Heart left ventricle (tissue), 13 donors: ENCODE measurements around the gene GPX5.

ENCODE experiments used
- POLR2A ChIP-seq, 2 donors: fragments of 450-650 bp; IDR thresholded peaks; one replicate each; pipeline ENCODE4 v1.6.1; 2017; ENCODE audit warnings: antibody characterized with exemption in 2 of 2, mild to moderate bottlenecking in 2 of 2, moderate library complexity in 2 of 2
- TF ChIP-seq, protein P1 (sequence below), 12 donors: fragments of 200-600 bp; sonication (generic) in 4 of 12; IDR thresholded peaks; one replicate each; pipeline versions ENCODE4 v1.5.0 to v1.8.0; 2018 to 2022; ENCODE audit warnings: antibody characterized with exemption in 12 of 12, mild to moderate bottlenecking in 5 of 12
- donor health status: ischemic (EF 13 %, LVEDD 7.1; RV severe dilation, severe dysfunction).
- donor health status: DM: no; HTN: yes; CAD: no.
- donor health status: DM: no; HTN: no; CAD: no.
- donor health status: ischemic (EF 25% LVEDD 6.9; RV normal size, moderate dysfunction).
- donor health status: ischemic (EF 25% LVEDD 5.7; RV mildly dilated, moderate dysfunction).
- donor health status: ischemic (EF 35%, LVEDD 5.7; RV mildly dilated, moderate dysfunction).
- donor health status: nonischemic (EF 11% LVEDD 7.7; RV severe dilation, severe dysfunction).
- donor health status: DM: yes; HTN: yes; CAD: no.
- donor health status: PGD.
- donor health status: ischemic (EF 29% LVEDD 5.4; RV normal size, mild dysfunction).
- donor health status: nonischemic (EF 23%, LVEDD 6.1; RV moderate dilation, normal function).

DNA sequence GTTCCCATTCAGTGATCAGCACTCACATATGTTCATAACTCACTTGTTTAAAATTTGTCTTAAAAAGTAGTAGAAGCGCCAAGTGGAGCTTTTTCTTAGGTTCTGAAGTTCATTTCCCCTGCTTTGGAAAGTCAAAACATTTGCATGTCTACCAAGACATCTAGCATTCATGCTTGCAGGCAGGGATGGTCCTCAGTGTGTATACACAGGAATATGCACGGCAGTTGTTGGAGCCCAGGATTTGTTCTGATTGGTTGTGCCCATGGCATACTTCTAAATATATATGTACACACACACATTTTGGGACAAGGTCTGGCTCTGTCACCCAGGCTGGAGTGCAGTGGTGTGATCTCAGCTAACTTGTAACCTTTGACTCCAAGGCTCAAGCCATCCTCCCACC is 7.7 kb upstream of the GPX5 start:
- TF ChIP-seq, protein P1, sequence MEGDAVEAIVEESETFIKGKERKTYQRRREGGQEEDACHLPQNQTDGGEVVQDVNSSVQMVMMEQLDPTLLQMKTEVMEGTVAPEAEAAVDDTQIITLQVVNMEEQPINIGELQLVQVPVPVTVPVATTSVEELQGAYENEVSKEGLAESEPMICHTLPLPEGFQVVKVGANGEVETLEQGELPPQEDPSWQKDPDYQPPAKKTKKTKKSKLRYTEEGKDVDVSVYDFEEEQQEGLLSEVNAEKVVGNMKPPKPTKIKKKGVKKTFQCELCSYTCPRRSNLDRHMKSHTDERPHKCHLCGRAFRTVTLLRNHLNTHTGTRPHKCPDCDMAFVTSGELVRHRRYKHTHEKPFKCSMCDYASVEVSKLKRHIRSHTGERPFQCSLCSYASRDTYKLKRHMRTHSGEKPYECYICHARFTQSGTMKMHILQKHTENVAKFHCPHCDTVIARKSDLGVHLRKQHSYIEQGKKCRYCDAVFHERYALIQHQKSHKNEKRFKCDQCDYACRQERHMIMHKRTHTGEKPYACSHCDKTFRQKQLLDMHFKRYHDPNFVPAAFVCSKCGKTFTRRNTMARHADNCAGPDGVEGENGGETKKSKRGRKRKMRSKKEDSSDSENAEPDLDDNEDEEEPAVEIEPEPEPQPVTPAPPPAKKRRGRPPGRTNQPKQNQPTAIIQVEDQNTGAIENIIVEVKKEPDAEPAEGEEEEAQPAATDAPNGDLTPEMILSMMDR (IDR thresholded peaks at IDR 0.05) = no peak
- no peak for TF ChIP-seq POLR2A (IDR thresholded peaks at IDR 0.05)
